Left ventricle myocardium inferior (tissue), 1 donor: ENCODE data around the gene ILKAP. TPM values are rescaled to one million over a fixed set of nuclear protein-coding genes. Genes with fewer than 3 reads are reported as not detected.
"Not testable (repeated sequence)": the region's sequence is repeated elsewhere in the genome, so short reads cannot be mapped to it uniquely, and the experiment has no call there.

Experiments used
- DNase-seq: peaks from one replicate; pipeline ENCODE4 v3.0.0-alpha.2; 2020
- H3K27ac ChIP-seq: fragments of 200-600 bp; replicated peaks from 2 replicates; pipeline ENCODE4 v1.8.0; 2021
- H3K27me3 ChIP-seq: fragments of 200-600 bp; 2 replicates; pipeline ENCODE4 v1.8.0; 2021; ENCODE audit warnings: low read depth
- H3K36me3 ChIP-seq: fragments of 200-600 bp; 2 replicates; pipeline ENCODE4 v1.8.0; 2021
- H3K4me1 ChIP-seq: fragments of 200-600 bp; 2 replicates; pipeline ENCODE4 v1.8.0; 2021
- H3K4me3 ChIP-seq: fragments of 200-600 bp; 2 replicates; pipeline ENCODE4 v1.8.0; 2021; ENCODE audit warnings: mild to moderate bottlenecking, moderate library complexity
- H3K9me3 ChIP-seq: fragments of 200-600 bp; replicated peaks from 2 replicates; pipeline ENCODE4 v1.8.0; 2021
- intact Hi-C: fragments of 100-400 bp; cut with micrococcal nuclease; formaldehyde crosslinking; loops from one replicate; pipeline ENCODE4 v1.11.0; 2022
- total RNA-seq: library from RNA; stranded (reverse); fragmentation: NEBNext Ultra II Directional; extraction: Animal tissue kit (Norgen Biotek cat#: 25700); gene quantifications from one replicate; pipeline ENCODE4 v1.2.1, GENCODE V29; 2021
- TF ChIP-seq, protein P1 (sequence below): fragments of 200-600 bp; IDR thresholded peaks from 2 replicates; pipeline ENCODE4 v1.8.0; 2021; ENCODE audit warnings: antibody characterized with exemption, mild to moderate bottlenecking, borderline replicate concordance
- donor health status: DM: no; HTN: yes; CAD: no; lungs with severe emphysema.

Gene ILKAP
- total RNA-seq, 1 donor from 2014 or later, result 26.5 TPM

- intact Hi-C loops, result no loop called here
- TF ChIP-seq, protein P1, sequence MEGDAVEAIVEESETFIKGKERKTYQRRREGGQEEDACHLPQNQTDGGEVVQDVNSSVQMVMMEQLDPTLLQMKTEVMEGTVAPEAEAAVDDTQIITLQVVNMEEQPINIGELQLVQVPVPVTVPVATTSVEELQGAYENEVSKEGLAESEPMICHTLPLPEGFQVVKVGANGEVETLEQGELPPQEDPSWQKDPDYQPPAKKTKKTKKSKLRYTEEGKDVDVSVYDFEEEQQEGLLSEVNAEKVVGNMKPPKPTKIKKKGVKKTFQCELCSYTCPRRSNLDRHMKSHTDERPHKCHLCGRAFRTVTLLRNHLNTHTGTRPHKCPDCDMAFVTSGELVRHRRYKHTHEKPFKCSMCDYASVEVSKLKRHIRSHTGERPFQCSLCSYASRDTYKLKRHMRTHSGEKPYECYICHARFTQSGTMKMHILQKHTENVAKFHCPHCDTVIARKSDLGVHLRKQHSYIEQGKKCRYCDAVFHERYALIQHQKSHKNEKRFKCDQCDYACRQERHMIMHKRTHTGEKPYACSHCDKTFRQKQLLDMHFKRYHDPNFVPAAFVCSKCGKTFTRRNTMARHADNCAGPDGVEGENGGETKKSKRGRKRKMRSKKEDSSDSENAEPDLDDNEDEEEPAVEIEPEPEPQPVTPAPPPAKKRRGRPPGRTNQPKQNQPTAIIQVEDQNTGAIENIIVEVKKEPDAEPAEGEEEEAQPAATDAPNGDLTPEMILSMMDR, result no peak
- peaks cover 94% of the 10 kb centered on the region for H3K36me3 ChIP-seq
Observed at GRCh38 chr2:238172439-238172838, 31.1 kb downstream of the ILKAP start.

DNA sequence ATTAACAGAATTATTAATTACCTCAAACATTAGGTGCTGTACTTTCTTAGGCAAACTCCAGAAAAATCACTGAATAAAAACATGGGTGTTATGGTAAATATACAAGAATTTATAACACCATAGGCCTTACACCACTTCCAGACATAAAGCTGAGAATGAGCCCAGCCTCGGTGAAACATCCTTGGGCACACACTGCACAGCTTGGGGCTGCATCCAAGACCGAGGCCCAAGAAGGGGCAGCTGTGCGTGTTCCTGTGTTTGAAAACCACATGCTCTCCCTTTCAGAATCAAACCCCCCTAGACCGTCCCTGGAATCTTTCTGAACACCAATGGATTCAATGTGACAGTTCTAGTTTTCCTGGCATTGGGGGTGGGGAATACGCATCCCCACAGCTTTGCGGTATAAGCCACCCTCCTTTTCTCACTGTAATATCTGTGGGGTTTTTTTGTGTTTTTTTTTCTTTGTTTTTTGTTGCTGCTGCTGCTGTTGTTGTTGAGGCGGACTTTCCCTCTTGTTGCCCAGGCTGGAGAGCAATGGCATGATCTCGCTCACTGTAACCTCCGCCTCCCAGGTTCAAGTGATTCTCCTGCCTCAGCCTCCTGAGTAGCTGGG is 31.8 kb downstream of the ILKAP start:
- Histone ChIP-seq H3K27ac (no peak overlapping the region), H3K27me3 (no peaks in the 10 kb centered on the region), H3K9me3 (no peaks in the 10 kb centered on the region), H3K4me3 (no peak overlapping the region), H3K36me3 (peaks cover 87% of the 10 kb centered on the region), H3K4me1 (peaks cover 19% of the 10 kb centered on the region)
- TF ChIP-seq, protein P1, result no peak
- DNase-seq, result no peak
- intact Hi-C loops, result no loop called here

More at GRCh38 chr2:238172439-238172838, 31.1 kb downstream of the ILKAP start:
- no peak overlapping the region for H3K4me3 ChIP-seq
- H3K9me3 ChIP-seq, result no peaks in the 10 kb centered on the region
- no peaks in the 10 kb centered on the region for H3K27me3 ChIP-seq
- no peak for DNase-seq
- H3K4me1 ChIP-seq, result peaks cover 19% of the 10 kb centered on the region
- H3K27ac ChIP-seq, result no peak overlapping the region

DNA sequence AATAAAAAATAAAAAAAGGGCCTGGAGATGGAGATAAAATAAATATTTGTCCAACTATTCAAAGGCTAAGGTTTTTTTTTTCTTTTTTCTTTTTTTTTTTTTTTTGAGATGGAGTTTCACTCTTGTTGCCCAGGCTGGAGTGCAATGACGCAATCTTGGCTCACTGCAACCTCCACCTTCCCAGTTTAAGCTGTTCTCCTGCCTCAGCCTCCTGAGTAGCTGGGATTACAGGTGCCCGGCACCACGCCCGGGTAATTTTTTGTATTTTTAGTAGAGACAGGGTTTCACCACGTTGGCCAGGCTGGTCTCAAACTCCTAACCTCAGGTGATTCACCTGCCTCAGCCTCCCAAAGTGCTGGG is 32.4 kb downstream of the ILKAP start:
- H3K4me1 ChIP-seq, result peaks cover 19% of the 10 kb centered on the region
- H3K9me3 ChIP-seq, H3K27ac ChIP-seq, DNase-seq, intact Hi-C loops, H3K27me3 ChIP-seq, H3K4me3 ChIP-seq: not testable (repeated sequence)
- H3K36me3 ChIP-seq, result peaks cover 82% of the 10 kb centered on the region

DNA sequence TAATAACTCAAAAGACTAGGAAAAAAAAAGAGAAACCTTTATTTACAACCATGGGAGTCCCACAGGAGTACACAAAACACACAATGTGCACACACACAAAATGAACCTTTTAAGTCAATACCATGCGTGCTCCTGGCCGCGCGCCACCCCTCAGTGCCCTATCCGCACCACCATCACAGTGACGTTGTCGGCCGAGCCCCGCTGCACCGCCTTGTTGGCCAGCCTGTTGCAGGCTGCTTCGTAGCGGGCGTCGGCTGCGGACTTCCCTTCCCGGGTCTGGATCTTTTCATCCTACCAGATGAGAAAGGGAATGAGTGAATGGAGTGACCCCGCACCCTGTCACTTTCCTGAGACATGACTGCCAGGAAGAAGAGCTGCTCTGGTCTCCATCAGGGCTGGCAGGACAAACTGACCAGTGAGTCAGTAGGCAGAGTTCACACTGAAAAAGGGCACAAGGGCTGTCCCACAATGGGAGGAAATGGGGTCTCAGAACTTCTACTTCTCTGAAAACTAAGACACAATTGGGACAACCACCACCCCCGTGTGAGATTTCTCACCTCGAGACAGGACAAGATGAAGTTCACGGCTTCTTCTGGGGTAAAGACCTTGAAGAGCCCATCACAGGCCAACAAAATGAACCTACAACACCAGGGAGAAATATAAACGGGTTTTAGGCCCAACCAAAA is 33.0 kb downstream of the ILKAP start:
- H3K9me3 ChIP-seq, result no peaks in the 10 kb centered on the region
- H3K4me3 ChIP-seq, result no peak overlapping the region
- intact Hi-C loops, result no loop called here
- H3K4me1 ChIP-seq, result peaks cover 19% of the 10 kb centered on the region
- DNase-seq, result peak; percentile 16
- peak overlapping the region; percentile 34 for H3K27ac ChIP-seq
- H3K27me3 ChIP-seq, result no peaks in the 10 kb centered on the region
- TF ChIP-seq, protein P1, result no peak
- H3K36me3 ChIP-seq, result peaks cover 78% of the 10 kb centered on the region

- TF ChIP-seq, protein P1, result no peak
- no peaks in the 10 kb centered on the region for H3K9me3 ChIP-seq
- intact Hi-C loops, result no loop called here
- H3K4me1 ChIP-seq, result peaks cover 19% of the 10 kb centered on the region
- H3K36me3 ChIP-seq, result peaks cover 70% of the 10 kb centered on the region
- no peak for DNase-seq
- no peak overlapping the region for H3K4me3 ChIP-seq
- peak overlapping the region; percentile 34 for H3K27ac ChIP-seq
- H3K27me3 ChIP-seq, result peaks cover 2% of the 10 kb centered on the region
Observed at GRCh38 chr2:238169708-238170251, 33.7 kb downstream of the ILKAP start.
